HG03378 (cell line): ENCODE measurements around the gene AVEN.
"Not testable (repeated sequence)": the region's sequence is repeated elsewhere in the genome, so short reads cannot be mapped to it uniquely, and the experiment has no call there.

Source experiments
- ATAC-seq: cut with Tn5 transposase; IDR thresholded peaks from one replicate; pipeline ENCODE4 v1.9.1; 2021; ENCODE audit warnings: mild to moderate bottlenecking, moderate library complexity; ENCODE audit not compliant: unreplicated experiment

AVEN gene

DNA sequence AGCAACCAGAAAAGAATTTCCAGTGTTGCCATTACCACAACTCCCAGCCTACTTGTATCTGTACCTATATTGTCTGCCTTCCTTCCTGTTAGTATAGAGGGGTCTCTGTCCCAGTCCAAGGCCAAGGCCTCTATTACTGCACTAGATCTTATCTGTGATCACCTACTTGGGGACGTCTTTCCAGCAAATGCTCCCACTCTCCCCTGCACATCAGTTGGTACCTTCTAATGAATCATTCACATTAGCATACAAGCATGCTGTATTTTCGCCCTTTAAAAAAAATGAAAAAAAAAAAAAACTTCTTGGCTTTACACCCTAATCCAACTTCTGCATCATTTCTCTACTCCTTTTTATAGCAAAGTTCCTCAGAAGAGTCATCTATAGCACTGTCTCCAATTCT lies 4.8 kb upstream of the AVEN start:
- ATAC-seq = no peak

DNA sequence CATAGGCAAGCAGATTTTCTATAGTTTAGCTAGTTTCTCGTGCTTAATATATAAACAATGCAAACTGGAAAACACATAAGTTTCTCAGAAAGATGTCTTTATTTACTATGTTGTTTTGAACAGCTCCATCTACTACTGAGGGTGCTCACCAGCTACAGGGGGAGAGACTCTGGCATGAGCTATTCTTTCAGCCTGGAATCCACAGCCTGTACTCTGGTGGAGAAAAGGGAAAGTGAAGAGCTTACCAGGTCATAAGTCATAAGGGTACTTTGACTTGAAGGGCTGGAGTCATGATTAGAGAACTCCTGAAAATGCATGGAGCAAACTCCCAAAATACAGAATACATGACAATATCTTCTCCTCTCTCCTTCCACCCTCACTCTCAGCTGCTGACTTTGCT lies 4.4 kb upstream of the AVEN start:
- ATAC-seq = no peak

DNA sequence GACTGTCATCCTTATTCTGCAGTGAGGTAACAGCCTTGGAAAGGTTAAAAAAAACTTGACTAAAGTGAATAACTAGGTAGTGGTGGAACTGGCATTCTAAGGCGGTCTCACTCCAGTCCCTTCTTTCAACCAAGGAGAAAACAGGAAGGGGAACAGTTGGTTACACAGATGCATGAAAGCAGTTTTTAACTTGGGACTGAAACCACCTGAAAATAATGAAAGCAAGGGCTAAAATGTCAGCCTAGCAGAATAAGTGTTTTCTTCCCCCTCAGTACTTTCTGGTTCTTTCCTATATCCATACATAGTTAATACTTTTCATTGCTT lies 748 bp upstream of the AVEN start:
- ATAC-seq = no peak

DNA sequence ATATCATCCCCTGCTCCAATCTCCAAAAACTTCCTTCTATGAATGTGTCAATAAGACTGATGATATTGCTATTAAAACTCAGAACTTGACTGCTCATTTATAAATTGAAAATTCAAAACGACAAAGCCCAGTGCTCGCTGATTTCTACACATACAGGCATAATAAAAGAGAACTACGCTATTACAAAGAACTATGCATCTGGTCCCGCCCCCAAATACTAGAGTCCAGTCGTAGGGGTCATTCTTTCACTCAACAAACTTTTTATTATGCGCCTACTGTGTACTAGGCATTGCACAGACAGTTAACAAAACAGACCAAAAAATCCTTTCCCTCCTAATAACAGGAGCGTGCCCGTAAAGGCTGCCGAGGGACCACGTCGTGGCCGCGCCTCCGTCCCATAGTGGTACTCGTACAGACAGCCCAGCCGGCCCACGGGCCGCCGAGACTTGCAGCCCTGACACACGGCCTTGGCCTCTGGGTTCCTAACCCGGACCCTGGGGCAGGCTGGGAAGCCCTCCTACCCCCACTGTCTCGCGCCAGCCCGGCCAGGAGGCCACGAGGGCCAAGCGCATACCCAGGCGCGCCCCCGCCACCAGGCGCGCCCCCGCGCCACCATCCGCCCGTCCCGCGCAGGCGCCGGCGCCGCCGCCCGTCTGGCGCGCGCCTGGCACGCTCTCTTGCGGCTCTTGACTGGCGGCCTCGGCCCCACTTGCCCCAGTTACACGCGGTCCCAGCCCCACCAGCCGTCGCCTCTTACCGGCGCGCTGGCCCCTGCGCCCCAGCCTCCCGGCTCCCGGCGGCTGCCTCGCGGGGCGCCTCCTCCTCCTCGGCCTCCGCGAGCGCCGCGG lies 757 bp downstream of the AVEN start:
- ATAC-seq = peak; percentile 46

DNA sequence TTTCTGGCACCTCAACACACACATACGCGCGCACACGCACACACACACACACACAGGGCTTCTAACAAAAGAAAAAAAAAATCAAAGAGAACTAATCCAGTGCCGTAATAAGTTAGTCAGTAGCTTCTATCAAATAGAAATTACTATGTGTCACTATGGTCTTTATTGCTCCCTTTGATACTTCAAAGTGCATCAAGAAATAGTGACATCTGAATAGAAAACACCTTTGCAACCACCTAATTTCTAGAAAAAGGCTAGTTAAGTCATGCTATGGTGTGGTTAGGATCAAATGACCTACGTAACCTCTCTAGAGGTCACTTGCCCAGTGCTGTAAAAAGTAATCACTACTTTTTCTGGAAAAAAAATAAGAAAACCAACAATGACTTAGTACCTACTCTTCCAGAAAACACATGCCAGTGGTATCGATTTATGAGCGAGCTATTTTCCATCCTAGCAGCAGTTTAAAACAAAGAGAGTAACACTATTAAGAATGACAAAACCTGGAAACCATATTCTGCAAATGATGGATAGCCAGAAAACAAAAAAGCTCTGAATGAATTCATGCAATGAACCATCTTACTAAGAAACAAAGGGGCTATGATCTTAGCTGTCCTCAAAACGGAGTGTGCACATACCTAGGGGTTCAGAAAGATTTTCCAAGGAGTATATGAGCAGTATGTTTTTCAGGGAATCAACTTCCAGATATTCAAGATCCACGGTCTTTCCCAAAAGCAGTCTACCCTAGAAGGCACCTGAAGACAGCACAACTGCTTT lies 6.8 kb downstream of the AVEN start:
- ATAC-seq = no peak

DNA sequence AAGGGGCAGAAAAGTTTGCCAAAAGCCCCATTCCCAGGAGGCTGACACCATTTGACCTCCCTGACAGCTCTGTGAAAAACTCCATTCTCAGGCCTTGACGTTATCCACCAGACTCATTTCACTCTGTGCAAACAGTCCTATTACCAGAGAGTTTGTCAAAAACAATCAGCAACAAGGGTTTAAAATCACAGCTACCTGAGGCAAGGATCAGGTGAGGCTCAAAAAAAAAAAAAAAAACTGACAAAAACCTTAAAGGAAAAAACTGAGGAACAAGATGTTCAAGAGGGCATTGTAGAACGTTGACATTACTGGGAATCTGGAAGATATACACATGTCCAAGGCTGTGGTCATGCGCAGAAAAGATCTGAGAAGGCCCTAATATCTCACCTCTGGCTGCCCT lies 11.4 kb downstream of the AVEN start:
- no peak for ATAC-seq

DNA sequence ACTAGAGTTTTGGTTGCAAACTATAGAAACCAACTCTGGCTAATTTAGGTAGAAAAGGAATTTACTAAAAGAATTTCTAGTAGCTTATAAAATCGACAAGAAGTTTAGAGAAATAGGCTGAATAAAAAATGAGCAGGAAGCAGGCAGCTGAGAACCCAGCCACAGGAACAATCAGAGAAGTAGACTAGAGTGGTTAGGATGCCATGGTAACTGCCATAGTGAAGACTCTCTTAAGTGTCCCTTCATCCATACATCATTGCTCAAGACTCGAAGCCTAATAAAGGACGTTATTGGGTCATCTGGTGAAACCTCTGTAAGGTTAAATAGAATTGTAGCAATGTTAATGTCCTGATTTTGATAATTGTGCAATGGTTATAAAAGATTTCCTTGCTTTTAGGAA lies 13.8 kb downstream of the AVEN start:
- ATAC-seq = no peak

DNA sequence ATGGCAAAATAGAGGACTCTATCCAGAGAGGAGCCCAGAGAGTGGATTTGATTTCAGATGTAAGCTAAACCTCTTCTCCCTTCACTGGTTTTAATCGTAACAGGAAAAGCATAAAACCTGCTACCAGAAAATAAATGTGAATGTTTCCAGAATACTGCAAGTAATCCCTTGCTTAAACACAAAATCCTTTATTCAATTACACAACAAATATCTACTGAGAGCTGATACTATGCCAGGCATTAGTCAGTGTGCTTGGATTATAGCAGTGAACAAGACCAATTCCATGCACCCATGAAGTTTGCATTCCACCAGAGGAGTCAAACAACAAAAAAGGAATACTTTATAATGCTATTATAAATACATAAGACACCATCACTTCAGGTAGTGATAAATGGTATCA lies 15.1 kb downstream of the AVEN start:
- no peak for ATAC-seq

DNA sequence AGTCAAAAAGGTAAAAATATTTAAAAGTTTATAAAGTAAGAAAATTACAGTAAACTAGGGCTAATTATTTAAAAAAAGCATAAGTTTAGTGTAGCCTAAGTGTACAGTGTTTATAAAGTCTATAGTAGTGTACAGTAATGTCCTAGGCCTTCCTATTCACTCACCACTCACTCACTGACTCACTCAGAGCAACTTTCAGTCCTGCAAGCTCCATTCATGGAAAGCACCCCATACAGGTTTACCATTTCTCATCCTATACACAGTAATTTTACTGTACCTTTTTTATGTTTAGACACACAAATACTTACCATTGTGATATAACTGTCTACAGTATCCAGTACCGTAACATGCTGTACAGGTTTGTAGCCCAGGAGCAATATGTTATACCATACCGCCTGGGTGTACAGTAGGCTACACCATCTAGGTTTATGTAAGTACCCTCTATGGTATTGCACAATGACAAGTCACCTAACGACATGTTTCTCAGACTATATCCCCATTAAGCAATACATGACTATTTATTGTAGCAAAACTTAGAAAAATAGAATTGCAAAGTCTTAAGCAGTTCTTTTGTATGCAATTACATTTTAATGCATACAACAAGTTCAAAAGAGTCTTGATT lies 19.5 kb downstream of the AVEN start:
- no peak for ATAC-seq

DNA sequence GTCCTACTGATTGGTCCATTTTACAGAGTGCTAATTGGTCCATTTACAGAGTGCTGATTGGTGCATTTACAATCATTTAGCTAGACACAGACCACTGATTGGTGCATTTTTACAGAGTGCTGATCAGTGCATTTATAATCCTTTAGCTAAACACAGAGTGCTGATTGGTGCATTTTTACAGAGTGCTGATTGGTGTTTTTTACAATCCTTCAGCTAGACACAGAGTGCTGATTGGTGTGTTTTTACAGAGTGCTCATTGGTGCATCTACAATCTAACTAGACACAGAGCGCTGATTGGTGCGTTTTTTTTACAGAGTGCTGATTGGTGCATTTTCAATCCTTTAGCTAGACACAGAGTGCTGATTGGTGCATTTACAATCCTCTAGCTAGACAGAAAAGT lies 20.3 kb downstream of the AVEN start:
- not testable (repeated sequence) for ATAC-seq

DNA sequence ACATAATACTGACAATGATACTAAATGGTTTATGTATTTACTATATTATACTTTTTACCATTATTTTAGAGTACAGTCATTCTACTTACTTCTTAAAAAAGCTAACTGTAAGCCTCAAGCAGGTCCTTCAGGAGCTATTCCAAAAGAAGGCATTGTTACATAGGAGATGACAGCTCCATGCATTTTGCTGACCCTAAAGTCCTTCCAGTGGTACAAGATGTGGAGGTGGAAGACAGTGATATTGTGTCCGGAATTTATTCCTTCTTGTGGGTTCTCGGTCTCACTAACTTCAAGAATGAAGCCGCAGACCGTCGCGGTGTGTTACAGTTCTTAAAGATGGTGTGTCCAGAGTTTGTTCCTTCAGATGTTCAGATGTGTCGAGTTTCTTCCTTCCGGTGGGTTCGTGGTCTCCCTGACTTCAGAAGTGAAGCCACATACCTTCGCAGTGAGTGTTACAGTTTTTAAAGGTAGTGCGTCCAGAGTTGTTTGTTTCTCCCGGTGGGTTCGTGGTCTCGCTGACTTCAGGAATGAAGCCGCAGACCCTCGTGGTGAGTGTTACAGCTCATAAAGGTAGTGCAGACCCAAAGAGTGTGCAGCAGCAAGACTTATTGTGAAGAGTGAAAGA lies 20.9 kb downstream of the AVEN start:
- ATAC-seq = no peak

DNA sequence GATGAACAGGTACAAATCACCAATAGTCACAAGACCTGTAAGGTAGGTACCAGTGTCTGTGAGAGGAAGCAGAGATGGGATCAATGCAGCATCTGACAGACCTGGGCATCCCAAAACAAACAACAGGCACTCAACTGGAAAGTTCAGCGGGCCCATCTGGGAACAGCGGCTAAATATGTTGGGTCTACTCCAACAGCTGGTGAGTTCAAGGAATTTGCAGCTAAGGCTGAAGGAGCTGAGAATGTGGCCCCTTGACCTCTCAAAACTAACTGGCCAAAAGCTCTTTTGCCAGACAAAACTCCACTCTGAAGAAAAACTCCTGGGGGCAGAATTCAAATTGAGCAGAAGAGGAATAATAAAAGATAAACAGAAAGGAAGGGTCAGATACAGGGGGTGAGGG lies 24.4 kb downstream of the AVEN start:
- no peak for ATAC-seq

DNA sequence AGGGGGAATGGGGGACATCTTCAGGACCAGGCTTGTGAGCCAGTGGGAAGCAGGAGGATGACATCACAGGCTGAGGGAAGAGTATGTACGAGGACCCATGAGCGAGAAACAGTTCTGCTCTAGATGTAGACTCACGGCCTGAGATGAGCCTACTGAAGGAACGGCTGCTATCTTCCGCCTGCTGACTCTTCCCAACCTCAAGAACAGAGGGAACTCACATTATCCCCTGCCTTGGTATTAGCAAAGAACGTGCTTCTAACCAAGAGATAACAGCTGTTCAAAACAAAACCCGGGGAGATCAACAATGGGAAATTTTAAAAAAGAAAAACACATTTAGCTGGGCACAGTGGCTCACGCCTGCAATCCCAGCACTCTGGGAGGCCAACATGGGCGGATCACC lies 25.3 kb downstream of the AVEN start:
- no peak for ATAC-seq

DNA sequence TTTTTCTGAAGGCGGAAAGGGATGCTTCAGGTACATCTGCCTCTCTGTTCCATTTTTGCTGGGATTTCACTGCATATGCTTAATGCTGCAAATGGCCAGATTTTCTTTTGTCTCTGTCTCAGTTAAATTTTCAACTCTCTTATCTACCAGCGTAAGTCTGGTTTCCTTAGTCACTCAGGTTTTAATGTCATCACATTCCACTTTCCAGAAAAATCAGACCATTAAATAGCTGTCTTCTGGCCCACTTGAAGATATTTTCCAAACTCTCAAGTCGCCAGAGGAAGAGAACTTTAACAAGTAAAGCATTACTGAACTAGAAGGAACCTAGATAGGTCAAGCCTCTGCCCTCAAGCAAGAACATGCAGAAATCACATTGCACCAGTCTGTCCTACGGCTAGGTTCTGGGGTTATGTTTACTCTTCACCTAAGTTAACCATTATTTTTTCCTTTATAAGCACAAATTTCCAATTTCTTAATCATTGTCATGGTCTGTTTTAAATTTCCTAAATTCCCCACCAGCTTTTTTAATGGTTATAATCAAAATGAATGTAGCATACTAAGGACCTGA lies 26.5 kb downstream of the AVEN start:
- ATAC-seq = no peak

DNA sequence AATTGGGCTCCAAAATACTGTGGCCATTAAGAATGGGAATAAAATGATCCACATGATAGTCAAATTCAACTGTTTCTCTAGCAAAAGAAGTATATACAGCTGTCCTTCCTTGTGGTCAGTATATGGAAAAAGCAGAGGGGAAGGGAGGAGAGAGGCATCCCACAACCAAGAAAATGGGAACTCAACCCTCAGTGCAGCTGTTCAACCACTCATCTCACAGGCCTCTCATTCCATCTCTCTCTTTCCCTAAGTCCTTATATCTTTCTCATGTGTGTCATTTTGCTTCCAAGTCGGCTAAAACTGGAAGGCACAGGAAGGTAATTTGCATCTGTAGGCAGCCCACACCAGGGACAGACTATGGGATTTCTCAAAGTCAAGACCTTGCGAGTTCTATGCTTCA lies 27.5 kb downstream of the AVEN start:
- no peak for ATAC-seq

DNA sequence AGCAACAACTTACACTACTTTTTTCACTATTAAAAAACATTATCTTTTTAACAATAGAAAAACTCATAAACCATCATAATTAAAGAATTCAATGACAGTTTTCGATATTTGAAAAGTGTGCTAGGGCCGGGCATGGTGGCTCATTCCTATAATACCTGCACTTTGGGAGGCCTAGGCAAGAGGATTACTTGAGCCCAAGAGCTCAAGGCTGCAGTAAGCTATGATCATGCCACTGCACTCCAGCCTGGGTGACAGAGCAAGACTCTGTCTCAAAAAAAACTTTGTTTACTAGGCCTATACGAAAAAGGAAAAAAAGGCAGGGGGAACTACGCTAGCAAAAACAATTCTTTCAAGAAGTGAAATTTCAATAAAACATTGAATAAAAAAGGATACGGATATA lies 28.1 kb downstream of the AVEN start:
- ATAC-seq = no peak

DNA sequence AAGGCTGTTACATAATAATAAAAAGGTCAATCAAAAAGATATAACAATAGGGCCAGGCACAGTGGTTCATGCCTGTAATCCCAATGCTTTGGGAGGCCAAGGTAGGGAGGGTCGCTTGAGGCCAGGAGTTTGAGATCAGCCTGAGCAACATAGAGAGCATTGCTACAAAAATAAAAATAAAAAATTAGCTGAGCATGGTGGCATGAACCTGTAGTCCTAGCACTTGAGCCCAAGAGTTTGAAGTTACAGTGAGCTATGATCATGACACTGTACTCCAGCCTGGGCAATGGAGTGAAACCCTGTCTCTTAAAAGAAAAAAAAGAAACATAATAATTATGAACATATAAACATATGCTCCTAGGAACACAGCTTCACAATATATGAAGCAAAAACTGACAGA lies 29.3 kb downstream of the AVEN start:
- no peak for ATAC-seq

DNA sequence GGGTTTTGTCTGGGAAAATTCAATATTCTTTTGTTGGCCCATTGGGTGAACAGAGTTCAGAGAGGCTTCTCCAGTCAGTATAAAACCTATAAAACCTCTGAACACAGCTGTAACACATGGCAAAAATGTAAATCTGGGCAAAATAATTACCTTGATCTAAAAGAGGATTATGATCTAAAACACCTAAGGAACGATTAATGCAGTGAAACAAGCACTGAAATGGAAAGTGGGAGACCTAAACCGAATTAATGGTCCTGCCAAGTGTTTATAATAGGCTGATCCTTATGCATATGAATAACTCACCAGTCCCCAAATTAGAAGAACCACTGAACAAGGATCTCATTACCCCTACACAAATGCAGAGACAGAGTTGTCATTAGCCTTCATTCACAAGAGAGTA lies 32.6 kb downstream of the AVEN start:
- no peak for ATAC-seq

DNA sequence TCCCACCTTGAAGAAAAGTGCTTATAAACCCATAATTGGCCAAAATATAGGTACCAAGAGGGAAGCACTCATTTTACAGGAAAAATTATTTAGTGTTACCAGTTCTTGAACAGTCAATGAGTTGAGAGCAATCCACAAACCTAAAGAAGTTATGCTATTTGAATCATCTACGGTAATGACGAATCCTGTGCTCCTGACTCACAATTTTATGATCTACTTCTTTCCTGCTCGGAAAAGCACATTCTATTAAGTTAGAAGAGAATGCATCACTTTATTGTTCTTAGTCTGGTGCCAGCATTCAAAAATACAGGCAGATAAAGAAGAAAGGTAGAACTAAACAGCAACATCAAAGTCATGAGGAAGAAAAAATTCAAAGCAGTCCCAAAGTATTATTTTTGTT lies 37.5 kb downstream of the AVEN start:
- no peak for ATAC-seq

DNA sequence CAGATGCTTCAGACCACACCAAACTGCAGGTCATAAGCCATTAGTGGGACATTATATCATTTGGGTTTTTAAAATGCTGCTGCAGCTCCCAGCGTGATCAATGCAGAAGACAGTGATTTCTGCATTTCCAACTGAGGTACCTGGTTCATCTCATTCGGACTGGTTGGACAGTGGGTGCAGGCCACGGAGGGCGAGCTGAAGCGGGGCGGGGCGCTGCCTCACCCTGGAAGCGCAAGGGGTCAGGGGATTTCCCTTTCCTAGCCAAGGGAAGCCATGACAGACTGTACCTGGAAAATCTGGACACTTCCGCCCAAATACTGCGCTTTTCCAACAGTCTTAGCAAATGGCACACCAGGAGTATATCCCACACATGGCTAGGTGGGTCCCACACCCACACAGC lies 43.3 kb downstream of the AVEN start:
- not testable (repeated sequence) for ATAC-seq

DNA sequence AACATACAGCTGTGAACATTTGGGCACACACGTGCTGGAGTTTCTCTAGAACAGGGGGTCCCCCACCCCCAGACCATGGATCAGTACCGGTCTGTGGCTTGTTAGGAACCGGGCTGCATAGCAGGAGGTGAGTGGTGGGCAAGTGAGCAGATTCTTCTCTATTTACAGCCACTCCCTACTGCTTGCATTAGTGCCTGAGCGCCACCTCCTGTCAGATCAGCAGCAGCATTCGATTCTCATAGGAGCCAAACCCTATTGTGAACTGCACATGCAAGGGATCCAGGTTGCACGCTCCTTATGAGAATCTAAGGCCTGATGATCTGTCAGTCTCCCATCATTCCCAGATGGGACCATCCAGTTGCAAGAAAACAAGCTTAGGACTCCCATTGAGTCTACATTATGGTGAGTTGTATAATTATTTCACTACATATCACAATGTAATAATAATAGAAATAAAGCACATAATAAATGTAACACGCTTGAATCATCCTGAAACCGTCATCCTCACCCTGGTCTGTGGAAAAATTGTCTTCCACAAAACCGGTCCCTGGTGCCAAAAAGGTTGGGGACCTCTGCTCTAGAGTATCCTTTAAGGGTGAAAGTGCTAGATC lies 44.9 kb downstream of the AVEN start:
- ATAC-seq = no peak
